Astrocyte (in vitro differentiated cells and primary cell): ENCODE data around the gene TTC23. TPM values are rescaled to one million over a fixed set of nuclear protein-coding genes. Genes with fewer than 3 reads are reported as not detected.

ENCODE experiments used
- DNase-seq: peaks from one replicate; pipeline ENCODE4 v3.0.0-alpha.2; 2010; ENCODE audit warnings: low read depth
- FAIRE-seq: peaks from 2 replicates; lab custom pipeline; 2011; peaks lifted over from hg19 to GRCh38; lab: Jason Lieb, UNC
- H2AFZ ChIP-seq: 2 replicates; pipeline ENCODE4 v1.6.0; 2012; ENCODE audit warnings: low read depth, low read length, inconsistent platforms
- H3K27ac ChIP-seq: 2 replicates; pipeline ENCODE4 v1.5.1; 2011; ENCODE audit warnings: low read depth, low read length, inconsistent platforms
- H3K27me3 ChIP-seq: 2 replicates; pipeline ENCODE4 v1.6.0; 2011; ENCODE audit warnings: low read length, inconsistent platforms; ENCODE audit not compliant: insufficient read depth
- H3K36me3 ChIP-seq: 2 replicates; pipeline ENCODE4 v1.5.1; 2011; ENCODE audit warnings: low read length, inconsistent platforms; ENCODE audit not compliant: insufficient read depth
- H3K4me1 ChIP-seq: 2 replicates; pipeline ENCODE4 v1.5.1; 2011; ENCODE audit warnings: low read length, inconsistent platforms; ENCODE audit not compliant: insufficient read depth
- H3K4me2 ChIP-seq: 2 replicates; pipeline ENCODE4 v1.6.0; 2012; ENCODE audit warnings: low read length, inconsistent platforms
- H3K4me3 ChIP-seq: 2 replicates; pipeline ENCODE4 v1.5.1; 2011; ENCODE audit warnings: low read depth, mild to moderate bottlenecking, low read length, inconsistent platforms; ENCODE audit not compliant: insufficient read depth
- H3K79me2 ChIP-seq: 2 replicates; pipeline ENCODE4 v1.6.0; 2012; ENCODE audit warnings: mild to moderate bottlenecking, low read length, inconsistent platforms; ENCODE audit not compliant: insufficient read depth
- H3K9ac ChIP-seq: 2 replicates; pipeline ENCODE4 v1.6.0; 2012; ENCODE audit warnings: mild to moderate bottlenecking, low read length, inconsistent platforms
- H3K9me3 ChIP-seq: 2 replicates; pipeline ENCODE4 v1.5.1; 2012; ENCODE audit warnings: low read depth, mild to moderate bottlenecking, low read length, inconsistent platforms; ENCODE audit not compliant: insufficient read depth
- H4K20me1 ChIP-seq: 2 replicates; pipeline ENCODE4 v1.6.0; 2012; ENCODE audit warnings: low read length, inconsistent platforms; ENCODE audit not compliant: insufficient read depth
- H3K27ac Mint-ChIP-seq: one replicate; pipeline ENCODE4 v1.8.0; 2021; ENCODE audit warnings: mild to moderate bottlenecking, mixed read lengths; ENCODE audit not compliant: unreplicated experiment
- H3K27me3 Mint-ChIP-seq: one replicate; pipeline ENCODE4 v1.8.0; 2021; ENCODE audit warnings: low read depth, mixed read lengths; ENCODE audit not compliant: unreplicated experiment
- H3K36me3 Mint-ChIP-seq: one replicate; pipeline ENCODE4 v1.8.0; 2021; ENCODE audit warnings: low read depth, mixed read lengths; ENCODE audit not compliant: unreplicated experiment
- H3K4me1 Mint-ChIP-seq: one replicate; pipeline ENCODE4 v1.8.0; 2021; ENCODE audit warnings: low read depth, mixed read lengths; ENCODE audit not compliant: unreplicated experiment
- H3K4me3 Mint-ChIP-seq: one replicate; pipeline ENCODE4 v1.8.0; 2021; ENCODE audit warnings: mild to moderate bottlenecking, moderate library complexity, mixed read lengths; ENCODE audit not compliant: unreplicated experiment
- H3K9me3 Mint-ChIP-seq: one replicate; pipeline ENCODE4 v1.8.0; 2021; ENCODE audit warnings: mild to moderate bottlenecking, mixed read lengths; ENCODE audit not compliant: unreplicated experiment
- EZH2 ChIP-seq: IDR thresholded peaks from 2 replicates; pipeline ENCODE4 v1.6.1; 2012; ENCODE audit warnings: mild to moderate bottlenecking, low read length, inconsistent platforms; ENCODE audit not compliant: insufficient read depth
- total RNA-seq: library from RNA; stranded (reverse); gene quantifications from 2 replicates; pipeline ENCODE4 v1.2.1, GENCODE V29; 2021
- TF ChIP-seq, protein P1 (sequence below): IDR thresholded peaks from 2 replicates; pipeline ENCODE4 v1.5.1; 2011; ENCODE audit warnings: low read depth, mild to moderate bottlenecking, inconsistent platforms, low read length, moderate library complexity; ENCODE audit not compliant: insufficient read depth

TTC23 gene
- total RNA-seq, 1 donor from 2014 or later, result 20.2 TPM

- H3K4me3 ChIP-seq, result no peak overlapping the region
- Mint-ChIP-seq H3K27me3 (no peaks in the 10 kb centered on the region), H3K4me3 (peak overlapping the region; percentile 63), H3K4me1 (peaks cover 24% of the 10 kb centered on the region), H3K27ac (peak overlapping the region; percentile 54), H3K36me3 (peaks cover 7% of the 10 kb centered on the region), H3K9me3 (no peaks in the 10 kb centered on the region)
- H3K4me2 ChIP-seq, result peak overlapping the region; percentile 61
- DNase-seq, result peak; percentile 93
- H4K20me1 ChIP-seq, result no peaks in the 10 kb centered on the region
- peaks cover 22% of the 10 kb centered on the region for H3K4me1 ChIP-seq
- H2AFZ ChIP-seq, result no peak overlapping the region
- no peaks in the 10 kb centered on the region for H3K27me3 ChIP-seq
- H3K36me3 ChIP-seq, result no peaks in the 10 kb centered on the region
- FAIRE-seq, result peak; percentile 54
- H3K9ac ChIP-seq, result peak overlapping the region; percentile 17
- TF ChIP-seq EZH2, result no peak
- TF ChIP-seq, protein P1, sequence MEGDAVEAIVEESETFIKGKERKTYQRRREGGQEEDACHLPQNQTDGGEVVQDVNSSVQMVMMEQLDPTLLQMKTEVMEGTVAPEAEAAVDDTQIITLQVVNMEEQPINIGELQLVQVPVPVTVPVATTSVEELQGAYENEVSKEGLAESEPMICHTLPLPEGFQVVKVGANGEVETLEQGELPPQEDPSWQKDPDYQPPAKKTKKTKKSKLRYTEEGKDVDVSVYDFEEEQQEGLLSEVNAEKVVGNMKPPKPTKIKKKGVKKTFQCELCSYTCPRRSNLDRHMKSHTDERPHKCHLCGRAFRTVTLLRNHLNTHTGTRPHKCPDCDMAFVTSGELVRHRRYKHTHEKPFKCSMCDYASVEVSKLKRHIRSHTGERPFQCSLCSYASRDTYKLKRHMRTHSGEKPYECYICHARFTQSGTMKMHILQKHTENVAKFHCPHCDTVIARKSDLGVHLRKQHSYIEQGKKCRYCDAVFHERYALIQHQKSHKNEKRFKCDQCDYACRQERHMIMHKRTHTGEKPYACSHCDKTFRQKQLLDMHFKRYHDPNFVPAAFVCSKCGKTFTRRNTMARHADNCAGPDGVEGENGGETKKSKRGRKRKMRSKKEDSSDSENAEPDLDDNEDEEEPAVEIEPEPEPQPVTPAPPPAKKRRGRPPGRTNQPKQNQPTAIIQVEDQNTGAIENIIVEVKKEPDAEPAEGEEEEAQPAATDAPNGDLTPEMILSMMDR, result no peak
- H3K9me3 ChIP-seq, result no peaks in the 10 kb centered on the region
- no peak overlapping the region for H3K27ac ChIP-seq
- H3K79me2 ChIP-seq, result peaks cover 8% of the 10 kb centered on the region
Measured at GRCh38 chr15:99253381-99254090, 4.2 kb upstream of the TTC23 start.

- Histone ChIP-seq H3K9me3 (no peaks in the 10 kb centered on the region), H3K4me1 (peaks cover 28% of the 10 kb centered on the region), H3K27me3 (no peaks in the 10 kb centered on the region), H3K4me3 (peak overlapping the region; percentile 85), H3K79me2 (peaks cover 20% of the 10 kb centered on the region), H3K4me2 (peak overlapping the region; percentile 89), H3K36me3 (no peaks in the 10 kb centered on the region), H3K27ac (no peak overlapping the region), H3K9ac (peak overlapping the region; percentile 90), H2AFZ (no peak overlapping the region), H4K20me1 (no peaks in the 10 kb centered on the region)
- DNase-seq (no peak), FAIRE-seq (no peak)
- no peak overlapping the region for H3K27ac Mint-ChIP-seq
- H3K9me3 Mint-ChIP-seq, result no peaks in the 10 kb centered on the region
- no peak overlapping the region for H3K4me3 Mint-ChIP-seq
- peaks cover 24% of the 10 kb centered on the region for H3K4me1 Mint-ChIP-seq
- TF ChIP-seq, protein P1, result no peak
- no peak for TF ChIP-seq EZH2
- H3K36me3 Mint-ChIP-seq, result peaks cover 3% of the 10 kb centered on the region
- no peaks in the 10 kb centered on the region for H3K27me3 Mint-ChIP-seq
Measured at GRCh38 chr15:99252326-99252725, 2.9 kb upstream of the TTC23 start.
